GM19025 (cell line): ENCODE results near the gene PTPRO.

Source experiments
- ATAC-seq: cut with Tn5 transposase; IDR thresholded peaks from one replicate; pipeline ENCODE4 v1.9.1; 2021; ENCODE audit warnings: mild to moderate bottlenecking, low read depth, moderate library complexity; ENCODE audit not compliant: unreplicated experiment

PTPRO gene

DNA sequence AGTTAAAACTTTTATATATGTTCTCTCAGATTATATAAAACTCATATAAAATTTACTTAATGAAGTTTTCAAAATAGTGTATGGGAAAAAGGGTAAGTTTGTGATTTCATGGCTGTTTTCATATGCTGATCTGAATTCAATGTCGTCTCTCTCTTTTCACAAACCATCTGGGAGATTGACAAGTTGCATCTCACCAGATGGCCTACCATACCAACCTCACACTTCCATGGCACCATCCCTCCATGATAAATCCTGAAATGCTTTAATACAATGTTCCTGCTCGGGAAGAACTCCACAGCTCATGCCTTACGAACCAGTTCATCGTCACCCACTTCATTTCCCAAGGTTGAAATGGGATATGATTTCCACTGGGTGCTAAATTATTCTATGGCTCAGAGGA, 22.3 kb downstream of the PTPRO start:
- ATAC-seq, result no peak

DNA sequence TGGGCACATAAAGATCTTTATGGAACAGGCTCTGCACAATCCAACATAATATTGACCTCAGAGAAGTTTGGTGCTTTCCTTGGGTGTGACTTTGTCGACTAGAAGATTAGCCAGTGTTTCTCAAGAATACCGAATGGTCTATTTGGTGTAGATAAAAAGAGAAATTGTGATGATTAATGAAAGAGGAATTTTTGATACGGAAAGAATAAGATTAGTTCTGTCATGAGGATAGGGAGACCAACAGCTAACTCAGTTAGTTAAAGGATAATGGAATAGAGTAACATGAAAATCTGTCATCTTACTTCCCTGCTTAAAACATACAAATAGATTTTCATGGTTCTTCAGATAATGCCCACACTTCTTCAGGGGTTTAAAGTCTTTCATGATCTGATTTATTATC, 24.2 kb downstream of the PTPRO start:
- ATAC-seq, result no peak

DNA sequence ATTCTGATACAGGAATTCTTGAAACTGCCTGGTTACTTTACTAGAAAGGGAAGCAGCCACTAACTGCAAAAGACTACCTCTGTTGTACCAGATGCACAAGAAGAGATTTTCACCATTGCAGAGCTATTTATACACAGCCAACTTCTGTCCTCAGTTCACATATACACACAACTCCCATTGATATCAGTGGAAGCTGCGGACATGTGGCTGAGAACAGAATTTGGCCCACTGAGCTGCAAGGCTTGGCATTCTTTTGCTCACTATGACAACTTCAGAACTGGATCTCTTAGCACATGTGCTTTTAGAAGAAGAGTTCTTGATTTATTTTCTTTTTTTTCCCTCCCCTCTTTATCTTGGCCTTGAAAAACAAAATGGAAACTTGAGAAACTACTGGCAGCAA, 28.3 kb downstream of the PTPRO start:
- ATAC-seq, result no peak

DNA sequence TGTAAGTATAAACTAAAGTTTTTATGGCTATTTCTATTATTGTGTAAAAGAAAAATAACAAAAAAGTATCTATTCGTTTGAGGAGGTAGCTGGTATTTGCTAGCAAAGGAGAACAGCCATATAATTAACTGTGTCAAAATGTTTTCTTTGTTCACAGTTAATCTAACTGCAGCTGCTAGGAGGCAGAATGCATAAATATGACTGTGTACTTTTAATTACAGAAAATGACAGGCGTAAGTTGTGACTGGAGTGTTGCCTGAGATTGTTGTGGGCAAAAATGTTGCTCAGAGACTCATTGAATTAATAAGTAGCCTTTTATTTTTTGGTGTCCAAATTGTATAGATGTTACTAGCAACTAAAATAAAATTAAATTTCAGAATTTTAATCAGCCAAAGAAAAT, 33.5 kb downstream of the PTPRO start:
- no peak for ATAC-seq

DNA sequence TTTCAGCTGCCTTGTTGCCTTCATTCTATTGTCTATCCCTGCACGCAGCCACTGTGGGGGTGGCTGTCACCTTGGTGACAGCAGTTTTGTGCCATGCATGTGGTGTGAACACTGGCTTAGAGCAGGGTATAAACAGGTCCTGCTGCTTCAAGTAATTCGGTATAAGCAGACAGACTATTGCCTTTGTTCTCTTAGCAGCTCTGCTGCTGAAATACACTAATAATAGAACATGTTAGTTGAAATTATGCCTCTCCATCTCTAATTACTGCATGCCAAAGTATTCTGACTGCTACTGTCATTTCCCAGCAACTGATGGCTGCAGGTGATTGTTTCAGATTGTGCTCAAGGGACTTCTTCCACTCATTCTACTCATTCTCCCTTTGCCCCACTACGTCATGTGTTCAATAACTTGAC, 34.6 kb downstream of the PTPRO start:
- no peak for ATAC-seq

DNA sequence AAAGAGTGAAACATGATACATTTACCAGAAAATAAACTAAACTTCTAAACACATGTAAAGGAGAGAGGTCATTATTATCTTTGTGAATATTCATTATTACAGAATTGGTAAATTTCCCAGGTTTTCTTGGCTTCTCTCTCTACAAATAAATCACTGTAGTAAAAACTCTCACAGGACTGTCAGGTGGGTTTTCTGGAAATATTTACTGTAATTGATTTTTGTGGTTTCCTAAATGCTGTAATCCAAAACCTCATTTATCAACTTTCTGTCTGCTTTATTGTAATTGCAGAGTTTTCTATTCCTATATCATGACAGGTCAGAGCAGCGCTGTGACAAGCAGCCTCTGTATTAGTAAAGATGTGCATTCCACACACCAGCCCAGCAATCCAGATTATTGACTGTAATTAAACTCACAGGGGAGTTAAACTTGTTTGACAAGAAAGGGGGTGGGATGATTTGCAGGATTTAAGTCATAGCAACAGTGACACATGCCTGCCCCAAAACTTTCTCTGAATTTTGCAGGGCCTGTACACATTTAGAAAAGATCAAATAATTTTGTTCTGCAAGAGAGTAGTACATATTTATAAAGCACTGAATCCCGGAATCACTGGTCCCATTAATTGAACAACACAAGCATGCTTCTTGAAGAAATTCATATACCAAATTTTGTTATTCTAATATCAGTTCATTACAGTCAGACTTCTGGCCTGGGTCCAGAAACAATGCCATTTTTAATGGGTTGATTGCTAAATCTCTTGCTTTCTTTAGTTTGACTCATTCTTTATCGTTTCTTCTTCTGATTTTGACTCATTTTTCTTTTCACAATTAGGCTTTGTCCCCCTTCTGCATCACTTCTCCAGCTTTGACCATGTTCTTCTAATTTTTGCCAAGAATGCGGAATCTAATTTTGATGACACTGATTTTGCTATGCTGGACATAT, 42.2 kb downstream of the PTPRO start:
- no peak for ATAC-seq

DNA sequence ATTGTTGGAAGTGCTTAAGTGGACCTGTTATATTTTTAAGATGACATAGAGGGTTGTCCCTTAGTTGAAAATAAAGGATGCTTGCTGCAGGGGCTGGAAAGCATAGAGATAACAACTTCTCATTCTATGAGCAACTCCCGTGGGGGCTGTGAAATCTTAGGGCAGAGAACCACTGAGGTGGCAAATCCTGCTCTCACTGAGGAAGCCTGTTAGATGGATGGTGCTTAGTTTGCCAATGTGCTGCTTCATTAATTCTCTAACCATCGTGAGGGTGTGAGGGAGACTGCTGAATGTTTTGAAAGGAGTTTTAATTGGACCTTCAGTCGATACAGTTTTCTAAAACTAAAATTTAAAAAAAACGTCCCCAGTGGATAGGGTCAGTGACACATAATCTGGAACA, 46.5 kb downstream of the PTPRO start:
- no peak for ATAC-seq

DNA sequence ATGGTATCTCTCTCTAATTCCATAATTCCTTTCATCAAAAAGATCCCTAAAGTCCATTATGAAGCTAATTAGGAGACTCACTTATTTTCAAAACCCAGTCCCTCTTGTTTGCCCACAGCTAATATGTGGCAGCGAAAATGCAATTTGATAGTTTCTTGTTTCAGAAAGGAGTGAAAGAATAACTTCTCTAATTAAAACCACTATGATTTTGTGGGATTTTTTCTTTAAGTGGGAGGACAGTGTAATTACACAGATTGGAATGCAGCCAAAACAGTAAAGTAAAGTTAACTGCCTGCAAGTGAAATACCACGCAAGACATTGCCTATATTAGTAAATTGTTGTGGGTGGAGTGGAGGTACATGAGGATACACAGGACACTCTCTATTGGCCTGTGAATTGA, 50.0 kb downstream of the PTPRO start:
- no peak for ATAC-seq

DNA sequence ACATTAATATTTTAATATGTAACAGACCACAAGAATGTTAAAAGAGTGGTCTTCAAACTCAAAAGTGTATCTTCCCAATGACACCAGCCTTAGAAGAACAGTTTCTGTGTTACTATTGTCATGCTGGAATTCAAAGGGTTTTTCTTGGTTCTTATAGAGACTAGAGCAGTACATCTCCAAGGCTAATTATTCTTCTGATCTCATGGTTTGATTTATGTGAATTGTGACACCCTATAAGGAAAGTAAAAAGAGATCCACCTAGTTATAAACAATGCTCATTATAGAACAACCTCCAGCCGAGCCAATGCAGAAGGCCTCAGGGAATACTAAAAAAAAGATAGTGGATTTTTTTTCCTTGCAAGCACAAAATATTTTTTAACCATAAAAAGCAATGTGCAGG, 65.5 kb downstream of the PTPRO start:
- no peak for ATAC-seq

DNA sequence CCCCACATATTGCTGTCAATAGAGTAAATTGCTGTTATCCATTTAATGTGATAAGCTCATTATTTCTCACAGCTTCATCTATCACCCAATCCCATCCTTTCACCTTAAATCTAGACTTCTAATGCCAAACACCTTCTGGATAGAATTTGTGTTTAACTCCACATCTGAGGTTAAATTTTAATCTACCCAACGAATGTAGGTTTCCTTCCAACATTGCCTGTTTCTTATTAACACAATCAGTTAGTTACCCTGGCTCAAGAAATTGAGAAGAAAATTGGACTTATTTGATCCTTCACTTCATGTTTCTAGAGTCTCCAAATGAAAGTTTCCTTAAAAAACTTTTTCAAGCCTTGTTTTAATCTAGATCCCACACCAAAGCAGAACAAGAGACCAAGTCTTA, 67.3 kb downstream of the PTPRO start:
- no peak for ATAC-seq

DNA sequence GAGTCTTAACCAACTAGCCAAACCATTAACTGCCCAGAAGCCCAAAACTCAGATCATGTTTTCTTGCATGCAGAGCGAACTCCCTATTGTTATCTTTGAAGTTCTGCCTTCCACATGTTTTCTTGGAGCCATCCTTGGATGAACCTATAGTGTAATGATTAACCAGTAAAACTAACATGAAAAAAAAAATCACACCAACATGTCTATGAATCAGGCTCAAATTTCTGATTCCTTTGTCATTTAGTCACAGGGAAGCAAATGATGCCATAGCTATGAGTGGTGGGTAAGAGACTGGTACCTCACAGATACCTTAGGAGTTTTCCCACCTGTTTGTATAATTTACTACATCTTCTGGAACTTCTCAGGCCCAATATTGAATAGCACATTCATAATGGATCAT, 70.7 kb downstream of the PTPRO start:
- no peak for ATAC-seq

DNA sequence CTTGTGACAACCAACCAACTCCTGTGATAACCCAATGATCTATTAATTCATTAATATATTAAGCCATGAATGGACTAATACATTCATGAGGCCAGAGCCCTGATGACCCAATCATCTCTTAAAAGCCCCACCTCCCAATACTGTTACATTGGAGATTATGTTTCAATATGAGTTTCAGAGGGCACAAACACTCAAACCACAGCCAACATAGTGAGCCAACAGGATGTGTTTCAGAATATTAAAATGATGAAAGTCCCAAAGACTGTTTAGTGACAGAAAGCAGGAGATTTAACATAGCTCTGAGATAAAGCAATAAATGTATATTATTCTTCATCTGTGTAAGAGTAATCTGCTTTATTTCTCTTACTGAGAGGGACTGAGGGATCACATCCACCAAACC, 71.7 kb downstream of the PTPRO start:
- ATAC-seq, result no peak

DNA sequence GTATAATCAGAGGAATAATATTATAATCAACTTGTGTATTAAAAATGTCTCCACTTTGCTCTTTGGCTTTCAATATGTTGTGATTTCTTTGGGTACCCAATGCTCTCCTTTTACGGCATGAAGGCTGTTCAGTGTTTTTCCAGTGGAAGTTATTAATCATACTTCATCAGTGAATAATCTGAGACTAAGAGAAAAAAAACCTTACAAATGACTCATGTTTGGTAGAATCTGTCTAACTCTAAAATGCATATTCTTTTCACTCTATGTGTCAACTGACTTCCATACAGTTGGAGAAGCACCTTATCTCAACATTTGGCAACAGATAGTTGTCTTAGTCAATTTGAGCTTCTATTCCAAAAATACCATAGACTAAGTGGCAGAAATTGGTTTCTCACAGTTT, 82.2 kb downstream of the PTPRO start:
- no peak for ATAC-seq

DNA sequence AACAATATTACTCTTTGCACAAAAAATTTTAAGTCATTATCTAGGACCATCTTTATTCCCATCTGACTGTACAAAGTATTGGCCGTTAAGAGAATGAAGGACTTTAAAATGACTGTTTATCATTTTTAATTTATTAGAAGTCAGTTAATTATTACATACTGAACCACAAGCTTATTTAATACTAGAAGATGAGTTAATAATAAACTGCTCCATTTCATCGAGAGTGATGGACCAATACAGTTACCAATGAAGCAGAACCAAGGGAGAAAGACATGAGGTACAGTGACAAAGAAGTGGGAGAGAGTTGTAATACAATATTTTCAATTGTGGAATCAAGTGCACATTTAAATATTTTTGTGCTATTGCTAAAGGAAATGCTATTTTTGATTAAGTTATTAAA, 83.3 kb downstream of the PTPRO start:
- no peak for ATAC-seq

DNA sequence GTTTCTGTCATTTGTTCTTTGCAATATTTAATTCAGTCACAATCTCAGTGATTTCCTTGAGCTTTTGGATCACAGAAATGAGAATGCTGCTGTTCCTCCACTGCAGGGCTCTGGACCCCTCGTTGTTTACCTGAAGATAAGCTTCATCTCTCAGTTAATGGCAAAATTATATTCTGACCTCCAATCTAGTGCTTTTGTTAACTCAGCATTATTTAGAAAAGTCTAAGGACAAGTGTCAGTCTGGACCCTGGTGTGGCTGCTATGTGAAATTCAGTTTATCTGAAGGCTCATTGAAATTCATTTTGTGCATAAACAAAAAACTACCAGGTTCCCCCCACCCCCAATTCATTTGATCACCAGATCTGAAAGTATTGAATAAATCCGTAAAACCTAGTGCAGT, 84.7 kb downstream of the PTPRO start:
- no peak for ATAC-seq

DNA sequence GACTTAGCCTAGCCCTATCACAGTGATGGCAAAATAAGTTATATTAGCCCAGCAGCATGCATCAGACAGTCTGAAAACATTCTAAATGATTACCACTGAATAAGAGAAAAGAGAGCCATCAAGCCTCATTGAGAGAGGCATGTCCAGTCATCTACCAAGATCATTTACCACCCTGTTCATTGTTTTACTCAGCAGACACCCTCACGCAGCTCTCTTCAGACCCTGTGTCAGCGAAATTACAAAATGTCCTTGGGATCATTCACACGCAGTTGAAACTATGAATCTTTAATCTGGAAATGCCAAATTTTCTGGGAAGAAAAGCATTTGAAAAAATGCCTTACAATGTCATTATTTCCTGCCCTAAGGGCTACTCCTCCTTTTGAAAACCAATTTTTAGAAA, 89.5 kb downstream of the PTPRO start:
- ATAC-seq, result no peak

DNA sequence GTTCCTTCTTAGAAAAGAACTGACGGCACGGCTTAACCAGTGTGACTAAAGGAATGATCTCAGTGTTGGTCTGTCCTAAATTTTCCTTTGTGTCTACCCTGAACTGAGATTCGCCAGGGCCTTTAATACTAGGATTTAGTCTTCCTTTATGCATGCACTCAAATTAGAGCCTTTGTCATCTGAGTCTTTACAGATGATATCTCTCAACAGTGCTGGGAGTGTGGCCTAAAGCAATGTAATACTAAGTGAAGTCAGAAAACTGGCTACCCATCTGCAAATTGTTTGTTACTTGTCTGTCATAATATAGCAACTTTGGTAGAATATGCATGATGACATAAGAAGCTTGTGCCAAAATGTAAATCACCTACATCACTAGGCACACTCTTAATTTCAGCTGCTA, 95.4 kb downstream of the PTPRO start:
- ATAC-seq, result no peak

DNA sequence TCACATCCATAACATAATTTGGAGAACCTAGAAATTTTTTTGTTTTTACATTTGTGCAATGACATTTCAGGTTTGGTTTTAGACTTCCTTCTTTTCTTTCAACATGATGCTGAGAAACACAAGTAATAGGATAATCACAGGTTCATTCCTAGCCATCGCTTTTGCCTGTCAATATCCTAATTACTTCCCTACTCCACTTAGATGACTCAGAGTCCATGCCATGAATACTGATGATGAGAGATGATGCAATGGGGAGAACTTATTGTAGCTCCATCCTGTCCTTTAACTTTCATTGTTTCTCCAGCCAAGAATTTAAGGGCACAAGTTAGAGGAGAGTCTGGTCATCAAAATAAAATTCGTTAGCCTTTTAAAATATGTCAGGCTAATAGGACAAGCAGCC, 101.3 kb downstream of the PTPRO start:
- ATAC-seq, result no peak

DNA sequence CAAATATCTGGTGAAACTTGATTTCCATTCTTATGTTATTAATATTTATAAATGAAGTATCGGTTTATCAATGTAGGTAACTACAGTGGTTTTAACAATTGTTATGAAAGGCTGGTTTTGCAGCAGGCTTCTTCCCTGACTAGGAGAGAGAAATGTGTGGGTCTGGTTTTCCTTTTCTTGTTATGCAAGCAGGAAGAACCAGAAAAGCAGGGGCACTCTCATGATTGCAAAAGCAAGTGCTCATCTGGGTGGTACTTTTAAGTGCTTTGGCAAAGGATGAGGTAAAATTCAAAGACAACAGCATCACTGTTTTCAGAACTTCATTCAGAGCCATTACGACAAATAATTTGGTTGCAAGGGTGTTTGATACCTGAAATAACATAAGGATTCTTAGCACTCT, 105.6 kb downstream of the PTPRO start:
- no peak for ATAC-seq

DNA sequence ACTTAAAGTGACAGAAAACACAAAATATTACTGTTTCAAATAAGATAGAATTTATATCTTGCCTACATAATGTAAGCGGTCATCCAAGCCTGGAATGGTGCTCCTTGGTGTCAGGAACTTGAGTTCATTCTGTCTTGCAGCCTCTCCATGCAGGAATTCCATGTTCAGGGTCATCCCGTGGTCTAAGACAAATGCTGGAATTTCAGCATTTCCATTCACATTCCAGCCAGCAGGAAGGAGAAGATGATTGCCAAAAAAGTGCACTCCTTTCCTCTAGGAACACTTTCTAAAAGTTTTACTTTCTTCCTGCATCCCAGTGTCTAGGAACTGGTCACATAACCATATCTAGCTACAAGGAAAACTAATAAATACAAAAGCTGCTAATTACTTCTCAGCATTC, 106.3 kb downstream of the PTPRO start:
- ATAC-seq, result no peak

DNA sequence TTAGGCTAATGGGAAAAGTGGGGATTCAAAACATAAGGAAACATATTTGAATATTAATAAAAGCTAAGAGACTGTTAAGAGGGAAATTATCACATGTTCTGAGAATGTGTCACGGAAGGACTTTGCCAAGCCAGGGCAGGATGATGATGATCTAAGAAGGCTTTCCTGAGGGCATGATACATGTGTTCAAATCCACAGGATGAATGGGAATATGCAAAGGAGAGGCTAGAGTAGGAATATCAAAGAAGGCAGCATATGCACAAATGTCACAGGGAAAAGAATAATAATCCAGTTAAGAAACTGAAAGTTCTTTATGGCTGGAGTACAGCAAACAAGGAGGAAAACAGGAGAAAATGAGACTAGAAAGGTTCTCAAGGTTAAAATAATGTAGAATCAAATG, 107.0 kb downstream of the PTPRO start:
- no peak for ATAC-seq

DNA sequence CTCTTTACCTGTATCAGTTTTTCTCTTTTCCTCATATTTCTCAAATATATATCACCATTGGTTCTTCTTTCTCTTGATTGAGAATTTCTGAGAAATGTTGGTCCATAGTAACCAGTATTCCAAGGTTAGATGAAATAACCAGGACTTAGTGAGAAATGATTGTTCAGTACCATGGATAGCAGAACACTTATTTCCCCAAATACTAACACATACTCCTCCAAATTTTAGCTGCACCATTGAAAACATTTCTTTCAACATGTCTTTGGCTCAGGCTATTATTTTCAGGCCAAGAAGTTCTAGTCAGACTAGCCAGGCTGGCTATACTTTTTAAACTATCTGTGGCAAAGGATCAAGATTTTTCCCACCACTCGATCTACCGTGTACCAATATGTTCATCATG, 113.3 kb downstream of the PTPRO start:
- ATAC-seq, result no peak

DNA sequence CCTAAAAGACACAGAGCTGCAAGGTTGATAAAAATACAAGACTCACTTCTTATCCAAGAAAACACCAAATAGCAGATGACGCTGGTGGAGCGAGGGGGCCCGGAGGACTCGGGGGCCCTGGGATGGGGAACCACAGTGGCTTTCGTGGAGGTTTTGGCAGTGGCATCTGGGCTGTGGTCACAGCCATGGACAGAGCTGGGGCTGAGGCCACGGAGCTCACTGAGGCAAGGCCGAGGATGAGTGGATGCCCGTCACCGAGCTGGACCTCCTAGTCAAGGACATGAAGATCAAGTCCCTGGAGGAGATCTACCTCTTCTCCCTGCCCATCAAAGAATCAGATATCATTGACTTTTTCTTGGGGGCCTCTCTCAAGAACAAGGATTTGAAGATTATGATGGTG, 117.2 kb downstream of the PTPRO start:
- ATAC-seq, result no peak
